HG02852 (cell line): ENCODE data around the gene SPOCD1.

ENCODE experiments used
- ATAC-seq: cut with Tn5 transposase; IDR thresholded peaks from one replicate; pipeline ENCODE4 v1.9.1; 2021; ENCODE audit warnings: mild to moderate bottlenecking, moderate library complexity; ENCODE audit not compliant: unreplicated experiment

Gene SPOCD1

GRCh38 chr1:31742462-31743212, 73.2 kb downstream of the SPOCD1 start:
- ATAC-seq, result no peak
